Metanephros (tissue), 1 donor: ENCODE results near the gene SUCNR1. TPM values are rescaled to one million over a fixed set of nuclear protein-coding genes. Genes with fewer than 3 reads are reported as not detected.

Experiments used
- total RNA-seq: library from RNA; depleted of rRNA; stranded (reverse); fragments of >200 nt; gene quantifications from one replicate; pipeline ENCODE4 v1.2.3, GENCODE V29; 2014

Gene SUCNR1, protein sequence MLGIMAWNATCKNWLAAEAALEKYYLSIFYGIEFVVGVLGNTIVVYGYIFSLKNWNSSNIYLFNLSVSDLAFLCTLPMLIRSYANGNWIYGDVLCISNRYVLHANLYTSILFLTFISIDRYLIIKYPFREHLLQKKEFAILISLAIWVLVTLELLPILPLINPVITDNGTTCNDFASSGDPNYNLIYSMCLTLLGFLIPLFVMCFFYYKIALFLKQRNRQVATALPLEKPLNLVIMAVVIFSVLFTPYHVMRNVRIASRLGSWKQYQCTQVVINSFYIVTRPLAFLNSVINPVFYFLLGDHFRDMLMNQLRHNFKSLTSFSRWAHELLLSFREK
- 7.9 TPM for total RNA-seq

DNA sequence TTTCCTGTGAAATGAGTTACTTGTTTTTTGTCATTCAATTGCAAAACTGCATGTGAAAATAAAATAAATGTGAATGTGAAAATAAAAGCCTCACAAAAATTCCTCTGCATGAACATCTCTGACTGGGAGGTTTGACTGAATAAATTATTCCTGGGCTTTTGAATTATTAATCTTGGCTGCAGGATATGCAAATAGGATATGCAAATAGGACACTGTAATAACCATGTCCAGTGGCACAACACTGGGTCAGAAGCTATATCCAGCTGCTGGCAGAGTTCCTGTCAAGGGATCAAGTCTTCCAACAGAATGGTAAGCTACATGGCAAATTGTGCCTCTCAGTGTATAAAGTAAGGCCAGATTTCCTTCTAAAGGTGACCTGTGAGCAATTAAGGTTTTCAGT lies at the start of gene SUCNR1:
SUCNR1 (plus strand) TSS at position 246 of the 400 bp plus-strand sequence. CDS start 6,250 bp downstream, outside the sequence.

Other genes with a start within 250 kb of the SUCNR1 start
- gene AADACL2, start 139.7 kb upstream of the SUCNR1 start, total RNA-seq = not detected
- gene AADAC, start 59.5 kb upstream of the SUCNR1 start, total RNA-seq = 0.12 TPM